H1 (cell line): ENCODE measurements around the gene PKD2. TPM values are rescaled to one million over a fixed set of nuclear protein-coding genes. Genes with fewer than 3 reads are reported as not detected.

Experiments used
- CBX5 ChIP-seq: fragments of 300-800, 300-1000 bp; sonication (generic); IDR thresholded peaks from 2 replicates; pipeline ENCODE4 v1.7.1; 2016; ENCODE audit warnings: antibody characterized with exemption, low read length, low read depth
- POU5F1 ChIP-seq: IDR thresholded peaks from 2 replicates; pipeline ENCODE4 v1.6.1; 2011; ENCODE audit warnings: low read depth, mild to moderate bottlenecking, low read length, moderate library complexity
- polyA plus RNA-seq, 7 experiments: library from polyadenylated mRNA; depleted of rRNA in 3 of 7; stranded (reverse) in 5 of 7; unstranded in 2 of 7; fragments of >200 nt in 5 of 7; fragments of 200-250 nt in 2 of 7; gene quantifications; 1 replicate in 5 of 7; 2 replicates in 1 of 7; 4 replicates in 1 of 7; pipeline versions ENCODE4 v1.2.1 to v1.2.3, GENCODE V29; 2011 to 2013; ENCODE audit warnings: missing spikeins in 2 of 7, mixed read lengths in 2 of 7
- total RNA-seq: library from RNA; stranded (reverse); fragmentation: NEBNext Ultra II Directional; extraction: Animal tissue kit (Norgen Biotek cat#: 25700); gene quantifications from 2 replicates; pipeline ENCODE4 v1.2.1, GENCODE V29; 2021

PKD2 gene
- total and polyA plus RNA-seq, 2 of the 8 experiments (the other 6 are each of a cell fraction or from before 2014, with no cell fraction given): 16.0 to 32.0 TPM

DNA sequence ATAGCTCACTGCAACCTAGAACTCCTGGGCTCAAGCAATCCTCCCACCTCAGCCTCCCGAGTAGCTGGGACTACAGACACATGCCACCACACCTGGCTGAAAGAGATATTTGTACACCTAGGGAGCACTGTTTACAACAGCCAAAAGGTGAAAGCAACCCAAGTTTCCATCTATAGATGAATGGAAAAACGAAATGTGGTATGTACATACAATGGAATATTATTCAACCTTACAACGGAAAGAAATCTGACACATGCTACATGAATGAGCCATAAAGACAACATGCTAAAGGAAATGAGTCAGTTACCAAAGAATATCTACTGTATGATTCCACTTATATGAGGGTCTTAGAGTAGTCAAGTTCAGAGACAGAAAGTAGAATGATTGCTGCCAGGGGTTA is 98.8 kb downstream of the PKD2 start (continued):
- TF ChIP-seq CBX5: no peak
- no peak for TF ChIP-seq POU5F1
